ENCODE results near the gene HPSE2. TPM values are rescaled to one million over a fixed set of nuclear protein-coding genes. Genes with fewer than 3 reads are reported as not detected.
"Not testable (repeated sequence)": the region's sequence is repeated elsewhere in the genome, so short reads cannot be mapped to it uniquely, and the experiment has no call there.

Gene HPSE2
- total RNA-seq: not detected

GRCh38 chr10:99235658-99236626 is at the start of gene HPSE2:
TSS of gene HPSE2 (minus strand) at chr10:99235852.
- DNase-seq (ENCODE audit: low spot score) (no peak), ATAC-seq (no peak)

GRCh38 chr10:99280472-99280871 is 44.8 kb upstream of the HPSE2 start:
- ATAC-seq: no peak

DNA sequence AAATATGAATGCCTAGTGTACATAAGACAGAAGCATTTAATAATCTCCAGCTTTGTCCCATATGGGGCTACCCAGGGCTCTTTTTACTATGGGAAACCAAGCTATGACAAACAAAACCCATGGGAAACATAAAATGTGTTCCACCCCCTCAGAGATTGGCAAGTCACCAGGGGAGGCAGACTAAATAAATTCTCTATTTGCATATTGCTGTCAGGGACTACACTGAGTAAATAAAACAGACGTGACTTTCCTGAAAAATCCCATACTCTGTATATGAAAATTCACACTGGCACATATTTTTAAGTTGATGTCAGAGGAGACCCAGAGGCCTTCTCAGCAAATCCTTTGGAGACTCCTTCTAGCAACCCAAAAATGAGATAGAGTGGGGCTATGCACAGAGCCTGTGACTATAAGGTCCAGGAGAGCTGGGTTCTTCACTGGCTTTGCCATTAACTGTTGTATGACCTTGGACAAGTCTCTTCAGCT is 44.0 kb upstream of the HPSE2 start:
- ATAC-seq (no peak), DNase-seq (ENCODE audit: low spot score) (no peak)

More at GRCh38 chr10:99280472-99280871, 44.8 kb upstream of the HPSE2 start:
- no peak for DNase-seq (ENCODE audit: low spot score)

GRCh38 chr10:99276848-99277486 is 41.3 kb upstream of the HPSE2 start:
- DNase-seq (ENCODE audit: low spot score) (no peak), ATAC-seq (peak; percentile 47)

- ATAC-seq: no peak
- no peak for DNase-seq (ENCODE audit: low spot score)
Observed at GRCh38 chr10:99266383-99266782, 30.7 kb upstream of the HPSE2 start.

DNA sequence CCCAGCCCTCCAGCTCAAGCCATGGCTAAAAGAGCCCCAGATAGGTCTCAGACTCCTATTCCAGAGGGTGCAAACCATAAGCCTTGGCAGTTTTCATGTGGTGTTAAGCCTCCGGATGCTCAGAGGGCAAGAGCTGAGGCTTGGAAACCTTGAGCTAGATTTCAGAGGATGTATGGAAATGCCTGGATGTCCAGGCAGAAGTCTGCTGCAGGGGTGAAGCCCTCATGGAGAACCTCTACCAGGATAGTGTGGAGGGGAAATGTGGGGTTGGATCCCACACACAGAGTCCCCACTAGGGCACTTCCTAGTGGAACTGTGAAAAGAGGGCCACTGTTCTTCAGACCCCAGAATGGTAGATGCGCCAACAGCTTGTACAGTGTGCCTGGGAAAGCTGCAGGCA is 13.2 kb upstream of the HPSE2 start:
- no peak for ATAC-seq
- DNase-seq (ENCODE audit: low spot score): no peak

DNA sequence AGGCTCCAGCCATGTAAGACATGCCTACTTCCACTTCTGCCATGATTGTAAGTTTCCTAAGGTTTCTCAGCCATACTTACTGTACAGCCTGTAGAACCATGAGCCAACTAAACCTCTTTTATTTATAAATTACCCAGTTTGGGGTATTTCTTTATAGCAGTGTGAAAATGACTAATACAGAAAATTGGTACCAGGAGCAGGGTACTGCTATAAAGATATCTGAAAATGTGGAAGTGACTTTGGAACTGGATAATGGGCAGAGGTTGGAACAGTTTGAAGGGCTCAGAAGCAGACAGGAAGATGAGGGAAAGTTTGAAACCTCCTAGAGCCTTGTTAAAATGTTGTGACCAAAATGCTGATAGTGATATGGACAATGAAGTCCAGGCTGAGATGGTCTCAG is 12.2 kb upstream of the HPSE2 start:
- not testable (repeated sequence) for DNase-seq (ENCODE audit: low spot score); ATAC-seq

GRCh38 chr10:99236627-99237309 is 1.1 kb upstream of the HPSE2 start:
- DNase-seq (ENCODE audit: low spot score): no peak
- ATAC-seq: no peak

DNA sequence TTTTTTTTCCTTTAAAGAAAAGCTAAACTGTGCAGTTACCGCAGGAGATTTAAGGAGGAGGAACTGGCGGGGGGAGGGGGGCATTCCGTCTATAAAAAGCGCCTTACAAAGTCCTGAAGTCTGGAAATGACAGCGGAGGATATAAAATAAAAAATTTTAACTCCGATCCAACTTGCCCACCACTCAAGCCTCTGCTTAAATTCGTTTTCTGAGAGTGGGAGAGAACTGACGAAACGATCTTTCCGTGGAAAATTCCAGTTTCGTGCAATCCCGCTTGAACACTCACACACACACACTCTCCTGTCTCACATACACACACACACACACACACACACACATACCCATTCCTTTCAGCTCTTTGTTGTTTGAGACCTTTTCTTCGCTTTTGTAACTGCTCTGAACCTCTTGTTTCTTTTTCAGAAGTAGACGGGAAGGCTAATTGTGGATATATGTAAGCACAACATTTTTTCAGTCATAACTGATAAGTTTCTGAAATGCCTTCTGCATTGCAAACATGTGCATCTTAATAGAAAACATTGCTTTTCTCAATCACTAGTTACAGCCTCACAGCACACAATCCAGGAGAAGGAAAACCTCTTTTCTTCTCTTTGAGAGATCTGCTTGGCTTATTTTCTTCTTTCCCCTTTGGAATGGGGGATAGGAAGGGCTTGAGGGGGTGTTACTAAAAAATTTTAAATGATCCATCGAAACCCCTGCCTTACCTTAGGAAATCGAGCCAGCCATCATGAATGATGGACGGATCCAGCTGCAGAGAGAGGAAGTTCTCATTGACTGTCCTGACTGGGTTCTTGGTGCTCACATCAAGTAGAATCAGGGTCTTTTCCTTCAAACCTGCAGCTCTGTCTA is 628 bp downstream of the HPSE2 start:
- no peak for DNase-seq (ENCODE audit: low spot score)
- ATAC-seq: no peak

- DNase-seq (ENCODE audit: low spot score): no peak
- peak; percentile 85 for ATAC-seq
Observed at GRCh38 chr10:99234041-99234790, 1.4 kb downstream of the HPSE2 start.

DNA sequence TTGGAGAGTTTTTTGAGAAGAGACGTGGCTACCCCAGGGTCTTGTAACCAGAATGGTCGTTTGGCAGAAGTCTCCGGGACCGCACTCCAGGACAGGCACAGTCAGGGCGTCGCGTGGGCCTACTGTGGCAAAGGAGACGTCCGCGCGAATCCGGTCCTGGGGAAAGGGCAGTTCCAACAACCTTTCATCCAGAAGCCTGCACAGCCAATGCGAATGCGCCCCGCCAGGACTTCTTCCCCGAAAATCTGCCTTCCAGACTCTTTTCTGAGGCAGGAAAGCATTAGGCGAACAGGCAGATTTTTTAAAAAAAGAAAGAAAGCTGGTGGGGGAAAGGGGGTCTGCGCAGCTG is 2.0 kb downstream of the HPSE2 start:
- no peak for ATAC-seq
- DNase-seq (ENCODE audit: low spot score): no peak

GRCh38 chr10:99233000-99233688 is 2.5 kb downstream of the HPSE2 start:
- DNase-seq (ENCODE audit: low spot score) (no peak), ATAC-seq (no peak)

DNA sequence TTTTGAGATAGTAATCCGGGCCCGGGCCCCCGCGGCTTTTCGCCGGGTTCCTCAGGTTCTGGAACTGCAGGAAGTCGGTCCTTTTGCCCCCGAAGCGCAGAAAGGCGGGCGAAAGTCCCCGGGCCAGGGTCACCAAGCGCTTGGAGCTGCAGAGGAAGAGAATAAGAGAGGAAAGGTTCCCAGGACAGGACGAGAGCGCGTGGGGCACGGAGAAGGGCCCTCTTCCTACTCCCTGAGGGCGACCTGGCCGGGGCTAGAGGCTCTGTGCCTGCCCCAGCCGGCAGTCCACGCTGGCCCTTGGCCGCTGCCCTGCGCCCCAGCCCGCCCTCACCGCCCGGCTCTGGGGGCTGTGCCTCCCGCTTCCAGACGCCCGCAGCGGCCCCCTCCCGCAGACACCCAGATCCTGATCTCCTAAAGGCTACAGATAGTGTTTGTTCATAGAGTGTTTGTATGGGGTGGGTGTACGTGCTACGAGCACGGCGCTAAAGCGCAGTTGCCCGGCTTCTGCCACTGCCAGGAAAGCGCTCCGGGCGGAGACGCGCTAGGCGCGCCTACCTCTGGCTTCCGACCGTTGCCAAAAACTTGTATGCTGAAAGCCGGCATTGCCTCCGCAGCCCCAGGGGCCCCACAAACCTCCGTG is 3.2 kb downstream of the HPSE2 start:
- no peak for ATAC-seq

DNA sequence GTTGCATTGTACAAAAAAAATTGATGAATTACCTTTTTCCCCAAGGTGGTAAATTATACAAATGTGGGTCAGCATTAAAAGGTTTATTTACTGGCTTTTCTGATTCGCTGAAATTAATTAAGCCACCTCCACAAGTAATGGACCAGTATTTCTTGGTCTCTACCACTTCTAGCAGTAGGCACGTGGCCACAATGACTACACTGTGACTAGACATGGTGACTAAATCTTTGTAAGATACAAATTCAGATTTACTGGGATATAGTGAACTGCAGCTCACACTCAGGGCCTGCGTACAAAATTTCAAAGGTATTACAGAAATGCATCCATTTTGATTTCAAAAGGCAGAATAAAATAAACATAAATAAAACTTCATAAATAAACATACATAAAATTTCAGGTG is 10.9 kb downstream of the HPSE2 start:
- ATAC-seq (no peak), DNase-seq (ENCODE audit: low spot score) (no peak)

More for the DNA sequence above, 3.2 kb downstream of the HPSE2 start:
- no peak for DNase-seq (ENCODE audit: low spot score)

- ATAC-seq: no peak
- no peak for DNase-seq (ENCODE audit: low spot score)
Observed at GRCh38 chr10:99207340-99207739, 28.3 kb downstream of the HPSE2 start.

DNA sequence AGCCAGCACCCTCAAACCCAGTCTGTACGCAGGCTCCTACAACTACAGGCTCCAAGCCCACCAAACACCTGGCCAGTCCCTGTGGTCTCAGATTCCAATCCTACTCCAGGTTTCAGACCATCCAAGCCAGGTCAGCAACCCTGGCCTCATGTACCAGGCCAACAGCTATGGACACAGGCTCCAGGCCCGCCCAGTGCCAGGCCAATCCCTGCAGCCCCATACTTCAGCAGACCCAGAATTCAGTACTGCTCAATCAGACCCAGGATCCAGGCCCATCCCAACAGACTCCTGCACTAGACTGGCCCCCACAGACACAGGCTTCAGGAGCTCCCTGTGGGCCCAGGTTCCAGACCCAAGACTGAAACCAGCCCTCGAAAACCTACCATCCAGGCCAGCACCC is 32.3 kb downstream of the HPSE2 start:
- no peak for ATAC-seq
- no peak for DNase-seq (ENCODE audit: low spot score)

GRCh38 chr10:99172950-99173349 is 62.7 kb downstream of the HPSE2 start:
- DNase-seq (ENCODE audit: low spot score) (no peak), ATAC-seq (no peak)

GRCh38 chr10:99172128-99172738 is 63.4 kb downstream of the HPSE2 start:
- ATAC-seq: peak; percentile 85
- no peak for DNase-seq (ENCODE audit: low spot score)
